DMS153 (cell line): ENCODE data around the gene SPATA18.
"Not testable (repeated sequence)": the region's sequence is repeated elsewhere in the genome, so short reads cannot be mapped to it uniquely, and the experiment has no call there.

Source experiments
- DNase-seq: peaks from one replicate; lab custom pipeline; 2025; lab: John Stamatoyannopoulos, UW

The SPATA18 gene

GRCh38 chr4:52106191-52106590 is 55.1 kb downstream of the SPATA18 start:
- DNase-seq, result no peak

- no peak for DNase-seq
These were observed 55.6 kb downstream of the SPATA18 start for GRCh38 chr4:52106660-52107059.

- no peak for DNase-seq
These were observed 56.2 kb downstream of the SPATA18 start for GRCh38 chr4:52107336-52107735.

GRCh38 chr4:52107745-52108144 is 56.6 kb downstream of the SPATA18 start:
- no peak for DNase-seq

GRCh38 chr4:52110171-52110570 is 59.1 kb downstream of the SPATA18 start:
- no peak for DNase-seq

- no peak for DNase-seq
These were observed 60.9 kb downstream of the SPATA18 start for GRCh38 chr4:52111995-52112394.

GRCh38 chr4:52112411-52112810 is 61.3 kb downstream of the SPATA18 start:
- no peak for DNase-seq

GRCh38 chr4:52116641-52117040 is 65.5 kb downstream of the SPATA18 start:
- DNase-seq, result no peak

- no peak for DNase-seq
These were observed 75.1 kb downstream of the SPATA18 start for GRCh38 chr4:52126226-52126625.

GRCh38 chr4:52126966-52127365 is 75.9 kb downstream of the SPATA18 start:
- DNase-seq, result peak; percentile 3

- no peak for DNase-seq
These were observed 84.1 kb downstream of the SPATA18 start for GRCh38 chr4:52135171-52135570.

- not testable (repeated sequence) for DNase-seq
These were observed 86.0 kb downstream of the SPATA18 start for GRCh38 chr4:52137152-52137551.

GRCh38 chr4:52142816-52143215 is 91.7 kb downstream of the SPATA18 start:
- DNase-seq, result no peak

- no peak for DNase-seq
These were observed 92.7 kb downstream of the SPATA18 start for GRCh38 chr4:52143815-52144214.

GRCh38 chr4:52144372-52144771 is 93.3 kb downstream of the SPATA18 start:
- no peak for DNase-seq
